HG02571 (cell line): ENCODE measurements around the gene MICALL2.

Experiments used
- ATAC-seq: cut with Tn5 transposase; IDR thresholded peaks from one replicate; pipeline ENCODE4 v1.9.1; 2021; ENCODE audit warnings: mild to moderate bottlenecking, moderate library complexity; ENCODE audit not compliant: unreplicated experiment

MICALL2 gene

GRCh38 chr7:1493571-1493970 lies 34.3 kb upstream of the MICALL2 start:
- no peak for ATAC-seq

- ATAC-seq, result no peak
Measured at GRCh38 chr7:1493129-1493528, 33.9 kb upstream of the MICALL2 start.

DNA sequence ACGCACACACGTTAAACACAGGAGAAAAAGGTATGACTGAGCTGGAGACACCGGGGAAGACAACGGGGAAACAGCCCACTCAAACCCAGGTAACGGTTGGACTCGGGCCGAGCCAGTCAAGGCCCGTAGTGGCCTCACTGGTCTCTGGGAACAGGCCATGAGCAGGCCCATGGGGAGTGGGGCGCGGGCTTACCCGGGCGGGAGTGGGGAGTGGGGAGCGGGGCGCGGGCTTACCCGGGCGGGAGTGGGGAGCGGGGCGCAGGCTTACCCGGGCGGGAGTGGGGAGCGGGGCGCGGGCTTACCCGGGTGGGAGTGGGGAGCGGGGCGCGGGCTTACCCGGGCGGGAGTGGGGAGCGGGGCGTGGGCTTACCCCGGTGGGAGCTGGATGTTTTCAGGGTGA lies 33.4 kb upstream of the MICALL2 start:
- ATAC-seq, result no peak

DNA sequence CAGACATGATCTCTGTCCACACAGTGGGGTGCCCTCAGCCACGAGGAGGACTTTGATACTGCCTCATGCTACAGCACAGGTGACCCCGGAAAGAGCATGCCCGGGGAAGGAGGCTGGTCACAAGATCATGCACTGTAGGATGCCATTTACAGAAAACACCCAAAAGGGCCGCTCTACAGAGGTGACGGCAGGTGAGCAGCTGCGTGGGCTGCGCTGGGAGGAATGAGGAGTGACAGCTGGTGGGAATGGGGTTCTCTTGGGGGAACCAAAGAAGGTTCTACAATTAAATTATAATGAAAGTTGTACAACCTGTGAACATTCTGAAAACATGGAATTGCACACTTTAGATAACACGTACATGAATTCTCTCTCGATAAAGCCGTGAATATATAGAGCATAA lies 33.0 kb upstream of the MICALL2 start:
- no peak for ATAC-seq

DNA sequence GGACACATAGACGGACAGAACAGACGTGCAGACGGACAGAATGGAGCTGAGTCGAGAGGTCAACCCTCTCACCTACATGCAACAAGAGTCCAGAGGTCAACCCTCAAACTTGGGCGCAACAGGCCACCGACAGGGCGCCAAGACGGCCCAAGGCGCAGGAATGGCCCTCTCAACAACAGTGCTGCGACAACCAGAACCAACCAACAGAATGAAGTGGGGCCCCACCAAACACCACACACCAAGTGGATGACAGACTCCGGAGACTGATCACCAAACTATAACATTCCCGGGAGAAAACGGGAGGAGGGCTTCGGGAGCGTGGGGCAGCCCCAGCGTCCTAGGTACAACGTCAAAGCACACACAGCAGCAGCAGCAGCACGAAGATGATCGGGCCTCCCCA lies 31.6 kb upstream of the MICALL2 start:
- ATAC-seq, result no peak

- no peak for ATAC-seq
Measured at GRCh38 chr7:1489336-1489735, 30.1 kb upstream of the MICALL2 start.

- ATAC-seq, result no peak
Measured at GRCh38 chr7:1488016-1488415, 28.7 kb upstream of the MICALL2 start.

GRCh38 chr7:1487466-1487865 lies 28.2 kb upstream of the MICALL2 start:
- ATAC-seq, result no peak

DNA sequence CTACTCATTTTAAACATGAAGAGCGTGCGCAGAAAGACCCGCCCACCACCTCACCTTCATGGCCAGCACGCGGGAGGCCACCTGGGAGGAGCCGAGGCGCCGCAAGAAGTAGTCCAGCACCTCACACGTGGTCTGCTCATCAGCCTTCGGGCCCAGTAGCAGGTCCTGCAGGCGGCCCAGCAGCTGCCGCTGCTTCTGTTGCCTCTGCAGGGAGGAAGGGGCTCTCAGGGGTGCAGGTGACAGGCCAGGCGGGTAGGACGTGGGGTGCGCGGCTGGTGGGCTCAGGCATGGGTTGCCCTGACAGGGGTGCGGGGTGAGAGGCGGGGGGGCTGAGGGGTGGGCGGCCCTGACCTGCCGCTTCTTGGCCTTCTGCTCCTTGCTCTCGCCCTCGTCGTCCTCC lies 27.3 kb upstream of the MICALL2 start:
- ATAC-seq, result no peak

- no peak for ATAC-seq
Measured at GRCh38 chr7:1485156-1485555, 25.9 kb upstream of the MICALL2 start.

- no peak for ATAC-seq
Measured at GRCh38 chr7:1484569-1484968, 25.3 kb upstream of the MICALL2 start.

GRCh38 chr7:1483536-1484505 lies 24.6 kb upstream of the MICALL2 start:
- no peak for ATAC-seq

DNA sequence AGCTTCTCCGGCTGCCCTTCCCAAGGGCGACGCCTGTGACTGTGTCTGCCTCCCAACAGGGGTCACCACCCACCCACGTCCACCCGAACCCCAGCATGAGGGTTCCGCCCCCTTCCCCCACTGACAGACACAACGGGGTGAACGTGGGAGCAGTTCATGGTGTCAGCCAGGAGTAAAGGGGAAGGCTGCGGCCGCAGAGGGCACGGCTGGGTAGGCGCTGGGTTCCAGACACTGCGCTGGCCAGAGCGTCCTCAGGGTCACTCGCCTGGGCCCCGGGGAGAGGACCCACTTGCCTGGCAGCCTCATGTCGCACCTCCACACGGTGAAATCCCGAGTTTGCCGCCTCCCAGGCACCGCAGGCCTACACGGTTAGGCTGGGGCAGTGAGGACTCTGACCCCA lies 23.8 kb upstream of the MICALL2 start:
- no peak for ATAC-seq

GRCh38 chr7:1481300-1481699 lies 22.0 kb upstream of the MICALL2 start:
- no peak for ATAC-seq

- no peak for ATAC-seq
Measured at GRCh38 chr7:1480670-1481069, 21.4 kb upstream of the MICALL2 start.

GRCh38 chr7:1479287-1479686 lies 20.0 kb upstream of the MICALL2 start:
- ATAC-seq, result no peak

DNA sequence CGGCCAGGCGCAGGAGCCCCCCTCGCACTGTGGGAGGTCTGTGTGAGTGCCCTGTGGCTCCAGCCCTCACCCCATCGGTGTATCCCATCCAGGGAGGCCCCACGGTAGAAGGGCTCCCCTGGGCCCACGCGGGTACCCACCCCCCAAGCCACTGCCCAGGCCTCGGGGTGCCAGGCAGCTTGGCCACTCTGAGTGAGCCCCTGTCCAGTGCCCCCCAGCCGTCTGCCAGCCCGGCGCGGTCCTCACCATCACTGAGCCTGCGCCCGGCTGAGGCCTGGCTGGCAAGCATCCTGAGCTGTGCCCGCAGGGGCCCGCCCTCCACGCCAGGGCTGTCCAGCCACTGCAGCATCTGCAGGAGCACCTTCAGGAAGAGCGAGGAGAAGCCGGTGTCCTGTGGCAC lies 19.2 kb upstream of the MICALL2 start:
- no peak for ATAC-seq

GRCh38 chr7:1476859-1477258 lies 17.6 kb upstream of the MICALL2 start:
- no peak for ATAC-seq

- no peak for ATAC-seq
Measured at GRCh38 chr7:1475991-1476390, 16.7 kb upstream of the MICALL2 start.

DNA sequence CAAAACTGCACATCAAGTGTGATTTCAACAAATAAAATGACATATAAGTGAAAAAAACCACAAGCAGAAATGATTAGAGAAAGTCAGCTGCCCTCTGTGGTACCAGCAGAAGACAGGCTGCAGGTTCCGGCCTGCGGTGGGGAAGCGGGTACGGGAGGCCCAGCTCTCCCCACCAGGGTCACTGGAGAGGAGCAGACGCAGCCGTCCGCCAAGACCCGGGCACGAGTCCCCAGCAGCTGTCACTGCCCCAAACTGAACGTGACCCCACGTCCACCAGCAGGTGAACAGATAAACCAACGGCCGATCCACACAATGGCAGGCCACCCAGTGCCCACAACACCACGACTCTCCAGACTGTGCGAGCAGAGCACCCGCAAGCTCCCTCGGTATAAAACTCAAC lies 16.1 kb upstream of the MICALL2 start:
- ATAC-seq, result no peak

- no peak for ATAC-seq
Measured at GRCh38 chr7:1474736-1475135, 15.5 kb upstream of the MICALL2 start.

DNA sequence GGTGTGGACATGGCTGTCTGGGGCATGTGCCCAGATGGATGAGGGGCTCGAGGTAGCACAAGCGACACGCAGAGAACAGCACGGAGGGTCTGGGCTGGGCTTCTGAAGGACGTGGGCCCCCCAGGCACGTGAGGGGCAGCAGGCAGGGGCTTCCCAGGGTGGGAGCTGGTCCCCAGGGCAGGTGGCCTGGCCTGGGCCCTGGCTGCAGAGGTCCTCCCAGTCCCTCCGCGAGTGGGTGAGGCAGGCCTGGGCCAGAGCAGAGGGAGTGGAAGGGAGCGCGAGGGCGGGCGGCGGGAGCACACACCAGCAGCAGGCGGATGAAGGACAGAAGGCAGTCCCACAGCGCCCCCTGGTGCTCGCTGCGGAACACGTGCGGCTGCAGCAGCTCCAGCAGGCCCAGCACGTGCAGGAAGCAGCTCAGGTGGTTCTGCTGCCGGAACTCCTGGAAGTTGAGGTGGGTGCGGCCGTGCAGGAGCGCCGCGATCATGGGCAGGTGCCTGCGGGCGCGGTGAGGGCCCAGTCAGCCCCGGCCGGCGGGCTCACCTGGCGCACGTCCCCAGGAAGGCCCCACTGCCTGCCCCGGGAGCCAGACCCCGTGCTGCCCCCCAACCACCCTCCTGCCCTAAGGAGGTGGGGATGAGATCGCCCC lies 14.7 kb upstream of the MICALL2 start:
- ATAC-seq, result no peak
